GM23338 (cell line): Measurements from ENCODE around the gene NFKB1. TPM values are rescaled to one million over a fixed set of nuclear protein-coding genes. Genes with fewer than 3 reads are reported as not detected.

Source experiments
- CREB1 ChIP-seq: fragments of 250-450 bp; sonication (Bioruptor Pico); IDR thresholded peaks from 2 replicates; pipeline ENCODE4 v1.5.0; 2020; ENCODE audit warnings: low read depth, mild to moderate bottlenecking, moderate library complexity
- EZH2 ChIP-seq: fragments of 200-600 bp; sonication (generic); IDR thresholded peaks from one replicate; pipeline ENCODE4 v1.8.0; 2017; ENCODE audit warnings: antibody characterized with exemption, mild to moderate bottlenecking, low read depth; ENCODE audit not compliant: unreplicated experiment
- JUNB ChIP-seq: IDR thresholded peaks from one replicate; pipeline ENCODE4 v1.6.1; 2016; ENCODE audit warnings: antibody characterized with exemption; ENCODE audit not compliant: unreplicated experiment
- NANOG ChIP-seq: IDR thresholded peaks from 2 replicates; pipeline ENCODE4 v1.6.1; 2016; ENCODE audit warnings: antibody characterized with exemption, borderline replicate concordance
- ZNF114 ChIP-seq: fragments of 250-450 bp; sonication (Bioruptor Pico); IDR thresholded peaks from 2 replicates; pipeline ENCODE4 v1.5.0; 2020; ENCODE audit warnings: mild to moderate bottlenecking, moderate library complexity
- ZNF331 ChIP-seq: fragments of 250-450 bp; sonication (Bioruptor Pico); IDR thresholded peaks from 2 replicates; pipeline ENCODE4 v1.5.0; 2020; ENCODE audit warnings: low read depth, mild to moderate bottlenecking, moderate library complexity
- polyA plus RNA-seq: library from polyadenylated mRNA; unstranded; fragments of >200 nt; fragmentation: Nextera tagmentation; extraction: Ambion mirVana; gene quantifications from 2 replicates; pipeline ENCODE4 v1.2.1, GENCODE V29; 2016
- total RNA-seq: library from RNA; depleted of rRNA; stranded (reverse); fragments of >200 nt; shearing (Covaris generic); gene quantifications from 2 replicates; pipeline ENCODE4 v1.2.3, GENCODE V29; 2014; rRNA removed

Gene NFKB1
- total and polyA plus RNA-seq, 2 experiments from 2014 or later, result 0.82 to 4.6 TPM

GRCh38 chr4:102665527-102665926, 164.4 kb downstream of the NFKB1 start (continued):
- TF ChIP-seq EZH2 (no peak), NANOG (no peak), ZNF331 (CRISPR knock-in tag) (no peak), JUNB (no peak), CREB1 (no peak), ZNF114 (CRISPR knock-in tag) (no peak)

Other genes with a start within 250 kb of the NFKB1 start
- 42.5 and 42.9 TPM in 2 replicates for gene SLC39A8, start 155.9 kb upstream of the NFKB1 start, total RNA-seq
- 18.7 and 20.1 TPM in 2 replicates for gene SLC39A8, start 155.9 kb upstream of the NFKB1 start, polyA plus RNA-seq